A549 (cell line): ENCODE results near the gene TCF12. TPM values are rescaled to one million over a fixed set of nuclear protein-coding genes. Genes with fewer than 3 reads are reported as not detected.

Experiments
- ATAC-seq, 2 experiments: fragments of 200-7000 bp in 1 of 2; fragments of >200 bp in 1 of 2; cut with Nextera tagmentation in 1 of 2; cut with Tn5 transposase in 1 of 2; 3 replicates each; pipeline versions ENCODE4 v1.8.0 to v1.9.1; 2018 to 2020; ENCODE audit warnings: mild to moderate bottlenecking in 1 of 2, moderate library complexity in 1 of 2
- CTCF ChIA-PET: fragments of 300-600 bp; sonication (Branson Sonifier 250); formaldehyde crosslinking; extraction: SDS; loops from one replicate; lab custom pipeline; 2021; ENCODE audit warnings: antibody characterized with exemption, inconsistent platforms; lab: Yijun Ruan, JAX
- POLR2A ChIA-PET: fragments of 350-600 bp; formaldehyde crosslinking; extraction: SDS; loops from one replicate; lab custom pipeline; 2021; ENCODE audit warnings: antibody characterized with exemption, inconsistent platforms; lab: Yijun Ruan, JAX
- DNase-seq, 2 experiments: peaks; one replicate each; pipeline versions ENCODE4 v3.0.0 to v3.0.0-alpha.2; 2011 to 2016; ENCODE audit warnings: low read depth in 1 of 2, low spot score in 1 of 2
- FAIRE-seq: peaks from 2 replicates; lab custom pipeline; 2011; peaks lifted over from hg19 to GRCh38; lab: Jason Lieb, UNC
- H3K27ac ChIP-seq, 2 experiments: fragments of >200 bp; sonication (Bioruptor Twin); formaldehyde crosslinking; 3 replicates each; pipeline ENCODE4 v1.5.1; 2016 to 2017
- H3K4me1 ChIP-seq: fragments of >200 bp; sonication (Bioruptor Twin); formaldehyde crosslinking; 3 replicates; pipeline ENCODE4 v1.6.1; 2016
- H3K4me2 ChIP-seq: fragments of >200 bp; sonication (Bioruptor Twin); formaldehyde crosslinking; 3 replicates; pipeline ENCODE4 v1.6.1; 2016
- H3K4me3 ChIP-seq: fragments of >200 bp; sonication (Bioruptor Twin); formaldehyde crosslinking; 3 replicates; pipeline ENCODE4 v1.5.1; 2016
- H3K9me3 ChIP-seq: fragments of >200 bp; sonication (Bioruptor Twin); formaldehyde crosslinking; 3 replicates; pipeline ENCODE4 v1.6.1; 2016
- CBX2 ChIP-seq: fragments of 200-600 bp; sonication (generic); IDR thresholded peaks from 2 replicates; pipeline ENCODE4 v1.6.1; 2016; ENCODE audit warnings: low read depth, mild to moderate bottlenecking, borderline replicate concordance
- CBX8 ChIP-seq: fragments of 200-600 bp; sonication (generic); IDR thresholded peaks from 2 replicates; pipeline ENCODE4 v1.6.1; 2016
- CHD2 ChIP-seq: fragments of 150-350 bp; IDR thresholded peaks from 2 replicates; pipeline ENCODE4 v1.6.1; 2014; ENCODE audit warnings: low read length; ENCODE audit not compliant: partially characterized antibody
- CHD4 ChIP-seq: fragments of 200-600 bp; sonication (generic); IDR thresholded peaks from 2 replicates; pipeline ENCODE4 v1.6.1; 2016; ENCODE audit warnings: antibody characterized with exemption, mild to moderate bottlenecking, borderline replicate concordance
- EHF ChIP-seq: fragments of 250-450 bp; sonication (Bioruptor Pico); IDR thresholded peaks from 2 replicates; pipeline ENCODE4 v1.5.0; 2020; ENCODE audit warnings: mild to moderate bottlenecking
- EHMT2 ChIP-seq: fragments of 200-600 bp; sonication (generic); IDR thresholded peaks from 2 replicates; pipeline ENCODE4 v1.6.1; 2016; ENCODE audit warnings: antibody characterized with exemption, low read depth, mild to moderate bottlenecking, moderate library complexity
- EP300 ChIP-seq, 2 experiments: fragments of >200 bp; sonication (Bioruptor Twin); formaldehyde crosslinking; IDR thresholded peaks; 2 replicates in 1 of 2; 3 replicates in 1 of 2; pipeline ENCODE4 v1.6.1; 2016 to 2017
- FOXS1 ChIP-seq: fragments of 250-450 bp; sonication (Bioruptor Pico); IDR thresholded peaks from 2 replicates; pipeline ENCODE4 v1.5.0; 2020; ENCODE audit warnings: mild to moderate bottlenecking, moderate library complexity
- GATA3 ChIP-seq: IDR thresholded peaks from 2 replicates; pipeline ENCODE4 v1.6.1; 2012; ENCODE audit warnings: borderline replicate concordance
- HDAC2 ChIP-seq: fragments of 200-600 bp; sonication (generic); IDR thresholded peaks from 2 replicates; pipeline ENCODE4 v1.6.1; 2016
- HOXB5 ChIP-seq: fragments of 250-450 bp; sonication (Bioruptor Pico); IDR thresholded peaks from 2 replicates; pipeline ENCODE4 v1.5.0; 2020; ENCODE audit warnings: mild to moderate bottlenecking, moderate library complexity
- JUN ChIP-seq, 2 experiments: fragments of >200 bp; sonication (Bioruptor Twin); formaldehyde crosslinking; IDR thresholded peaks; 2 replicates in 1 of 2; 3 replicates in 1 of 2; pipeline ENCODE4 v1.6.1; 2016 to 2017
- KDM5A ChIP-seq: fragments of 200-600 bp; sonication (generic); IDR thresholded peaks from 2 replicates; pipeline ENCODE4 v1.6.1; 2016; ENCODE audit warnings: antibody characterized with exemption, mild to moderate bottlenecking
- MYC ChIP-seq: IDR thresholded peaks from 2 replicates; pipeline ENCODE4 v1.6.1; 2012; ENCODE audit warnings: mild to moderate bottlenecking, inconsistent platforms, low read length, improper control_type of control experiment, borderline replicate concordance
- POLR2A ChIP-seq: IDR thresholded peaks from 2 replicates; pipeline ENCODE4 v1.6.1; 2012; ENCODE audit warnings: mild to moderate bottlenecking, low read length
- RAD21 ChIP-seq, 2 experiments: fragments of >200 bp in 1 of 2; sonication (Bioruptor Twin) in 1 of 2; formaldehyde crosslinking in 1 of 2; IDR thresholded peaks in 1 of 2; conservative IDR thresholded peaks in 1 of 2; 2 replicates in 1 of 2; 3 replicates in 1 of 2; pipeline ENCODE4 v1.6.1; 2012 to 2018; ENCODE audit warnings: inconsistent platforms in 1 of 2
- RNF2 ChIP-seq: fragments of 200-600 bp; sonication (generic); IDR thresholded peaks from 2 replicates; pipeline ENCODE4 v1.6.1; 2016; ENCODE audit warnings: low read depth, mild to moderate bottlenecking, antibody characterized with exemption, moderate library complexity, borderline replicate concordance
- SMC3 ChIP-seq: fragments of >200 bp; sonication (Bioruptor Twin); formaldehyde crosslinking; IDR thresholded peaks from 3 replicates; pipeline ENCODE4 v1.6.1; 2018; ENCODE audit warnings: inconsistent platforms
- TP53 ChIP-seq: fragments of 250-450 bp; sonication (Bioruptor Pico); IDR thresholded peaks from 2 replicates; pipeline ENCODE4 v1.5.0; 2021; ENCODE audit warnings: mild to moderate bottlenecking, moderate library complexity
- ZC3H11A ChIP-seq: fragments of 450-650 bp; IDR thresholded peaks from 2 replicates; pipeline ENCODE4 v1.6.1; 2014; ENCODE audit warnings: antibody characterized with exemption, mild to moderate bottlenecking
- ZNF302 ChIP-seq: fragments of 250-450 bp; sonication (Bioruptor Pico); IDR thresholded peaks from 2 replicates; pipeline ENCODE4 v1.9.0; 2021; ENCODE audit warnings: inconsistent platforms, mild to moderate bottlenecking, moderate library complexity
- WGBS: methylation state at CpG from one replicate; pipeline ENCODE4 v1.1.6; 2017; ENCODE audit errors: missing lambda C conversion rate; 5-methylcytosine and 5-hydroxymethylcytosine counted together
- polyA plus RNA-seq, 4 experiments: library from polyadenylated mRNA; depleted of rRNA in 3 of 4; stranded (reverse); fragments of >200 nt; fragmentation: RNase III in 1 of 4; extraction: RNeasy Plus Mini Kit Qiagen cat#74134 plus additional on column Dnase treatment in 1 of 4; gene quantifications; 2 replicates in 3 of 4; 3 replicates in 1 of 4; pipeline ENCODE4 v1.2.3, GENCODE V29; 2011 to 2017
- TF ChIP-seq, protein P1 (sequence below): fragments of >200 bp; sonication (Bioruptor Twin); formaldehyde crosslinking; IDR thresholded peaks from 3 replicates; pipeline ENCODE4 v1.6.1; 2016
- TF ChIP-seq, protein P2 (sequence below): fragments of 250-450 bp; sonication (Bioruptor Pico); IDR thresholded peaks from 2 replicates; pipeline ENCODE4 v1.5.0; 2020; ENCODE audit warnings: low read depth, mild to moderate bottlenecking, moderate library complexity
- TF ChIP-seq, protein P3 (sequence below): IDR thresholded peaks from 2 replicates; pipeline ENCODE4 v1.6.1; 2012; ENCODE audit warnings: low read depth, borderline replicate concordance
- TF ChIP-seq, protein P4 (sequence below): fragments of 200-600 bp; sonication (generic); IDR thresholded peaks from 2 replicates; pipeline ENCODE4 v1.6.1; 2016; ENCODE audit warnings: antibody characterized with exemption, mild to moderate bottlenecking, moderate library complexity

TCF12 gene
- polyA plus RNA-seq, 2 of the 4 experiments (the other 2 are of a cell fraction): 36.3 to 121 TPM

DNA sequence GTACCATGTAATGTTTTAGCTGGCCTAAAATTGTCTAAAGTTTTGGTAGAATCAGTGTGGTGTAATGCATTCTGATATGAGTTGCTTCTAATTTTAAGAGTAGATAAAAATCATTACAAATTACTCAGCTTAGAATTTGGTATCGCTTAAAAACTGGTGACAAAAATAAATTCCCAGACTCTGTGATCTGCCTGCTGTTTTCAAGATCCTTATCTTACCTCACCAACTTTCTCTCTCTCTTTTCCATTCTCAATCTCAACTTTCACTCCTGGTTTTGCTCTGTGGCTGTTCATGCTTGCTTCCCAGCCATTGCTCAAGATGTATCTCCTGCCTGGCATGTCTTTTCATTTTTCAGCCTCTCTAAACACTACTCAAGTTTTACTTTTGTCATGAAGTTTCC lies 45.7 kb downstream of the TCF12 start:
- POLR2A ChIA-PET: interaction anchor here (1.0 kb wide), 1 partner anchor 46 kb away, joined by 4 read pairs; the partner anchor contains the start of gene TCF12
- Histone ChIP-seq H3K27ac (no peak overlapping the region), H3K4me2 (peak overlapping the region; percentile 11; the same call in 1 of the 3 replicates), H3K9me3 (no peaks in the 10 kb centered on the region), H3K4me3 (no peak overlapping the region), H3K4me1 (peaks cover 64% of the 10 kb centered on the region)
- no peak for FAIRE-seq
- CTCF ChIA-PET: interaction anchor here (0.6 to 1.7 kb wide), 3 partner anchors 11 to 44 kb away, joined by 3 to 4 read pairs (median 3); no protein-coding TSS in a partner anchor
- TF ChIP-seq JUN (IDR thresholded peaks at IDR 0.05): no peak
- TF ChIP-seq RAD21 (conservative IDR thresholded peaks at IDR 0.05 in 1 of 2, IDR thresholded peaks at IDR 0.05 in 1 of 2): no peak
- no peak for TF ChIP-seq ZNF302
- peak; percentile 48; the same call in 1 of the 2 replicates for TF ChIP-seq GATA3
- no peak for TF ChIP-seq CHD4
- no peak for TF ChIP-seq HDAC2
- no peak for TF ChIP-seq FOXS1
- ATAC-seq: peak in 1 of 2 experiments; percentile 60; a peak in 3 of 6 replicates
- WGBS: 86% methylated on average over 1 of the region's 1 CpG
- DNase-seq: no peak

DNA sequence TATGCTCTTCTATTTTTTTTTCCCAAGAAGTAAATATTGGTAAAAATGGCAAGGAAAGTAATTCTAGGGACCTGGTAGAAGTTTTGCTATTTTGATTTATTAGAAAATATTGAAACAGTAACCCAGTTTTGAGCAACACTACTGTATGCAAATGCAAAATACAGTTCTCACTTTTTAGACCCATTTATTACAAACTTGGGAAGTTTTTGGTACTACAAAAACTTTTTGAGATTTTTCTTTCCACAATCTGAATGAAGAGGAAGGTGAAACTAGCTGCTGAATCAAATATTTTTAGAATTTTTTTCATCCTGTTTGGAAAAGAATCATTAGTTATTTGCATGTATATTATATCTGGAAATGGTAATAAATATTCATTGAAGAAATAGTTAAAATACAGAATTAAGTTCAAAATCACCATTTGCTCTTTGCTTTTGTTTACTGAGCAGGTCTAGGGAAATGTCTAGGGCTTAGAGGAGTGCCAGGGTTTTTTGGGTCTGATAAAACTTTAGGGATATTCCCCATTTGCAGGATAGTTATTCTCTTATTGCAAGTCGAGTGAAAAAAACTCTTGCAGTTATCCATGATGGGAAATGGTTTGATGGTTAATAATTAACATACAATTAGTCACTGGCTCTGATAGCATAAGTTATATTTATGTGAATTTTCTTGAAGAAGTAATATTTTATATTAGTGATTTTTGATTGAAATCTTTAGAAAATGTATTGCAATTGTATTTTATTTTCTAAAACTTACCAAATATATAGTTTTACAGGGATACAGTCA lies 47.0 kb downstream of the TCF12 start:
- POLR2A ChIA-PET: no interaction called here
- Histone ChIP-seq H3K4me1 (peaks cover 53% of the 10 kb centered on the region), H3K4me3 (no peak overlapping the region), H3K9me3 (no peaks in the 10 kb centered on the region), H3K27ac (no peak overlapping the region), H3K4me2 (peak overlapping the region; percentile 67)
- CTCF ChIA-PET: no interaction called here
- 6% methylated on average over 1 of the region's 1 CpG for WGBS
- FAIRE-seq (no peak), ATAC-seq (no peak), DNase-seq (peak; percentile 26 to 34)
- TF ChIP-seq, protein P1, sequence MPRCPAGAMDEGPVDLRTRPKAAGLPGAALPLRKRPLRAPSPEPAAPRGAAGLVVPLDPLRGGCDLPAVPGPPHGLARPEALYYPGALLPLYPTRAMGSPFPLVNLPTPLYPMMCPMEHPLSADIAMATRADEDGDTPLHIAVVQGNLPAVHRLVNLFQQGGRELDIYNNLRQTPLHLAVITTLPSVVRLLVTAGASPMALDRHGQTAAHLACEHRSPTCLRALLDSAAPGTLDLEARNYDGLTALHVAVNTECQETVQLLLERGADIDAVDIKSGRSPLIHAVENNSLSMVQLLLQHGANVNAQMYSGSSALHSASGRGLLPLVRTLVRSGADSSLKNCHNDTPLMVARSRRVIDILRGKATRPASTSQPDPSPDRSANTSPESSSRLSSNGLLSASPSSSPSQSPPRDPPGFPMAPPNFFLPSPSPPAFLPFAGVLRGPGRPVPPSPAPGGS: no peak
- TF ChIP-seq EHMT2 (no peak), HDAC2 (no peak), CHD2 (no peak), RNF2 (no peak), KDM5A (no peak), SMC3 (no peak), MYC (no peak), RAD21 (conservative IDR thresholded peaks at IDR 0.05 in 1 of 2, IDR thresholded peaks at IDR 0.05 in 1 of 2) (no peak), ZC3H11A (no peak), CBX2 (no peak), EHF (CRISPR knock-in tag) (no peak), EP300 (IDR thresholded peaks at IDR 0.05) (no peak), CBX8 (no peak), POLR2A (no peak), HOXB5 (CRISPR knock-in tag) (no peak), TP53 (CRISPR knock-in tag) (no peak)
- TF ChIP-seq, protein P2, sequence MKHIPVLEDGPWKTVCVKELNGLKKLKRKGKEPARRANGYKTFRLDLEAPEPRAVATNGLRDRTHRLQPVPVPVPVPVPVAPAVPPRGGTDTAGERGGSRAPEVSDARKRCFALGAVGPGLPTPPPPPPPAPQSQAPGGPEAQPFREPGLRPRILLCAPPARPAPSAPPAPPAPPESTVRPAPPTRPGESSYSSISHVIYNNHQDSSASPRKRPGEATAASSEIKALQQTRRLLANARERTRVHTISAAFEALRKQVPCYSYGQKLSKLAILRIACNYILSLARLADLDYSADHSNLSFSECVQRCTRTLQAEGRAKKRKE: no peak
- TF ChIP-seq, protein P3, sequence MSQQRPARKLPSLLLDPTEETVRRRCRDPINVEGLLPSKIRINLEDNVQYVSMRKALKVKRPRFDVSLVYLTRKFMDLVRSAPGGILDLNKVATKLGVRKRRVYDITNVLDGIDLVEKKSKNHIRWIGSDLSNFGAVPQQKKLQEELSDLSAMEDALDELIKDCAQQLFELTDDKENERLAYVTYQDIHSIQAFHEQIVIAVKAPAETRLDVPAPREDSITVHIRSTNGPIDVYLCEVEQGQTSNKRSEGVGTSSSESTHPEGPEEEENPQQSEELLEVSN: no peak
- TF ChIP-seq, protein P4, sequence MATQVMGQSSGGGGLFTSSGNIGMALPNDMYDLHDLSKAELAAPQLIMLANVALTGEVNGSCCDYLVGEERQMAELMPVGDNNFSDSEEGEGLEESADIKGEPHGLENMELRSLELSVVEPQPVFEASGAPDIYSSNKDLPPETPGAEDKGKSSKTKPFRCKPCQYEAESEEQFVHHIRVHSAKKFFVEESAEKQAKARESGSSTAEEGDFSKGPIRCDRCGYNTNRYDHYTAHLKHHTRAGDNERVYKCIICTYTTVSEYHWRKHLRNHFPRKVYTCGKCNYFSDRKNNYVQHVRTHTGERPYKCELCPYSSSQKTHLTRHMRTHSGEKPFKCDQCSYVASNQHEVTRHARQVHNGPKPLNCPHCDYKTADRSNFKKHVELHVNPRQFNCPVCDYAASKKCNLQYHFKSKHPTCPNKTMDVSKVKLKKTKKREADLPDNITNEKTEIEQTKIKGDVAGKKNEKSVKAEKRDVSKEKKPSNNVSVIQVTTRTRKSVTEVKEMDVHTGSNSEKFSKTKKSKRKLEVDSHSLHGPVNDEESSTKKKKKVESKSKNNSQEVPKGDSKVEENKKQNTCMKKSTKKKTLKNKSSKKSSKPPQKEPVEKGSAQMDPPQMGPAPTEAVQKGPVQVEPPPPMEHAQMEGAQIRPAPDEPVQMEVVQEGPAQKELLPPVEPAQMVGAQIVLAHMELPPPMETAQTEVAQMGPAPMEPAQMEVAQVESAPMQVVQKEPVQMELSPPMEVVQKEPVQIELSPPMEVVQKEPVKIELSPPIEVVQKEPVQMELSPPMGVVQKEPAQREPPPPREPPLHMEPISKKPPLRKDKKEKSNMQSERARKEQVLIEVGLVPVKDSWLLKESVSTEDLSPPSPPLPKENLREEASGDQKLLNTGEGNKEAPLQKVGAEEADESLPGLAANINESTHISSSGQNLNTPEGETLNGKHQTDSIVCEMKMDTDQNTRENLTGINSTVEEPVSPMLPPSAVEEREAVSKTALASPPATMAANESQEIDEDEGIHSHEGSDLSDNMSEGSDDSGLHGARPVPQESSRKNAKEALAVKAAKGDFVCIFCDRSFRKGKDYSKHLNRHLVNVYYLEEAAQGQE: no peak
